A549 treated with Mapracorat at 1 μM for 4 hours (cell line): ENCODE data around the gene PLEKHO2. TPM values are rescaled to one million over a fixed set of nuclear protein-coding genes. Genes with fewer than 3 reads are reported as not detected.

Experiments used
- total RNA-seq: library from RNA; stranded (reverse); fragments of 200-300 nt; extraction: Qiagen RNA extraction; gene quantifications from 5 replicates; pipeline ENCODE4 v1.2.3, GENCODE V29; 2022

PLEKHO2 gene, protein sequence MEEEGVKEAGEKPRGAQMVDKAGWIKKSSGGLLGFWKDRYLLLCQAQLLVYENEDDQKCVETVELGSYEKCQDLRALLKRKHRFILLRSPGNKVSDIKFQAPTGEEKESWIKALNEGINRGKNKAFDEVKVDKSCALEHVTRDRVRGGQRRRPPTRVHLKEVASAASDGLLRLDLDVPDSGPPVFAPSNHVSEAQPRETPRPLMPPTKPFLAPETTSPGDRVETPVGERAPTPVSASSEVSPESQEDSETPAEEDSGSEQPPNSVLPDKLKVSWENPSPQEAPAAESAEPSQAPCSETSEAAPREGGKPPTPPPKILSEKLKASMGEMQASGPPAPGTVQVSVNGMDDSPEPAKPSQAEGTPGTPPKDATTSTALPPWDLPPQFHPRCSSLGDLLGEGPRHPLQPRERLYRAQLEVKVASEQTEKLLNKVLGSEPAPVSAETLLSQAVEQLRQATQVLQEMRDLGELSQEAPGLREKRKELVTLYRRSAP
- total RNA-seq: 5.4 to 6.4 TPM (median 6.0 TPM) in 5 replicates

DNA sequence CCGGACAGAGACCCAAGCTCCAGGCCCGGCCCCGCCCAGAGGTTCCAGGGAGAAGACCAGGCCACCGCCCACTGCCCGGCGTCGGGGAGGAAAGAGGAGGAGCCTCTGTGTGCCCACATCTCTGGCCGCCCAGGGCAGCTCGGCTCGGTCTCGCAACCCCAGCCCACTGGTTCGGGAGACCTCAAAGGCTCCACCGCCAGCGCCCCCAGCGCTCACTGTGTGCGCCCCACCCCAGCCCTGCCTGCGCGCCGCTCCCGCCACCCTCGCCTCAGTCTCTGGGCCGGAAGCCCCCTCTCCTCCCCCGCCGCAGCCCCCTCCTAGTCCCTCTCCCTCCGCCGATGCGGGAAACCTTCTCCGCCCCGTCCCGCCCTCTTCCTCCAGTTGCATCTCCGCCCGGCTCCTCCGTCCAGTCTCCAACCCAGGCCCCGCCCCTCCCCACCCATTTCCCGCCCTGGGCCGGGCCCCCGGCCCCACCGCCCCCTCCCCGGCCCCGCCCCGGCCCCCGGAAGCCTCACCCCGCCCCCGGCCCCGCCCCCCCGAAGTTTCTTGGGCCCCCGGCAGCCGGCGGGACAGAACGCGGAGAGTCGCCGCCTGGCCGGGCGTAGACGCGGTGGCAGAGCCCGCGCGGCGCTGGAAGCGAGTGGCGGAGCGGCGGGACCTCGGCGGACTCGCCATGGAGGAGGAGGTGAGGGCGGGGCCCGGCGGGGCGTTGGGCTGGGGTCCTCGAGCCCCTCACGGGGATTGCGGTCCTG, at the start of gene PLEKHO2:
Gene PLEKHO2 (plus strand): TSS at position 572 of the 752 bp plus-strand sequence. CDS start 102 bp downstream, at position 674.

DNA sequence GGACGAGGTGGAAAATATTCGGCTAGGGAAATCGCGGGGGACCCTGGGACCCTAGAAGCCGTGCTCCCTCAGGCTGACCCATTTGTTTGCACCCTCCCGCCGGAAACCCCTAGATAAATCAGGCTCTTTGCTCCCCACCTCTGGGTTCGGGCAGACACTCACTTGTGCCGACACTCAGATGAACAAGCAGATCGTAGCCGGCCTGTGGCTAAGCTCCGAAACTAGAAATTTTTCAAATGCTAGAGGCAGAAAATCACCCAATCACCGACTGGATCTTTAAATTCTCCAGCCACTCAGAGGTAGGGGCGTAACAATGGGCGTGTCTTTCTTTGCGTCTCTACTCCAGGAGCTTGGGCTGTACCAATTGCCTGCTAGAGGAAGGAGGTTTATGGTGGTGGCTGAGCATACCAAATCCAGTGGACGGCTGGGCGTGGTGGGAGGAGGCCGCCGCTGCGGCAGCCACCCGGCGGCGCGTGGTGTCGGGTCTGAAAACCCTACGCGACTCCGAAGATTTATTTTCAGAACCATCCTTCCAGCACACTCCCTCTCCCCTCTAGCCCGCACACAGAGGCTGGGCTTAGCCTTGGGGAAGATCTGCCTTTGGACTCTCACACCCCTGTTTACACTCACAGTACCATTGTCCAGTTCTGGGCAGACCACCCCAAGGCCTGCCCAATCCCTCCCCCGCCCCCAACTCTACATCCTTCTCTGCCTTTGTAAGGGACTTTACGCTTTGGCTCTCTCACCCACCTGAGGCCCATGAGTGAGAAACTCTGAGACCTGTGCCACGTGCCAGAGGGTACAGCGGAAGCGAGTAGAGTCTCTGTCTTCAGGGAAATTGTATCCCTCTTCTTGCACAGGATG, 16.1 kb upstream of the PLEKHO2 start, which contains the start of gene PIF1:
Gene PIF1 (minus strand): TSS at position 217 of the 864 bp plus-strand sequence. CDS start 1,312 bp downstream, outside the sequence.

DNA sequence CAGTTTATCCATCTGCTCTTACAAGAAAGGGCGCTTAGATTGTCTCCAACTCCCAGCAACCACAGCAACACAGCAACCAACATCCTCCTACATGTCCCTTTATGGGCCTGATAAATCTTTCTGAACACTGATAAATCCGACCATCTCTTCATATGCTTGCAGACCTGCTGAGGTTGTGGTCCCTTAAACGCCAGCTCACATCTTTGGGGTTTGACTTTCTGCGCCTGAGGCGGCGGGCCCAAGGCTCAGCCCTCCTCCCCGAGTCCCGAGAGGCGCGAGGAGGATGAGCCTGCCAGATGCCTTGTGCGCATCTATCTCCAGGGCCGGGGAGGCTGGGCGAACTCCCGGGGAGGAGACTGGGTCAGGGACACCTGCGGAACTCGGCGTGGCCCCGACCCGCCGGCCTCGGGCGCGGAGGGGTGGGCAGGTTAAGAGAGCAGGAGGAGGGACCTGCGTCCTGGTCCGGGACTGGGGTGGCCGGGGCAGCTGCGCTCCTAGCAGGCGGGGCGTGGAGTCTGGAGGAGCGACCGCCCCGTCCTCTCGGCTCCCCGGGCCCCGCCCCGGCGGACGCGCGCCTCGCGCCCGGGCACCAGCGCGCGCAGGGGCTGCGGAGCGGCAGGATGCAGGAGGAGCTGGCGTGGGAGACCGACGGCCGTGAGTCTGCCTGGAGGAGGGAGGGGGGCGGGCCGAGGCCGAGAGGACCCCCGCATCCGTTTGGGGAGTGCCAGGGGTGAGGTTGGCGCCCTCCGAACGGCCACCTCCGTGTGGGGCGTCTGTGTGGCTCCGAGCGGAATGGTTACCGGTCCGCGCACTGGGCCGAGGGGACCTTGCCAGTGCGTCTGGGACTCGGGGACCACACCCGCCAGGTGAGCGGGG, 69.8 kb downstream of the PLEKHO2 start, which contains the start of gene ANKDD1A:
Gene ANKDD1A (plus strand): TSS at position 592 of the 876 bp plus-strand sequence. CDS start 29 bp downstream, at position 621.

Other genes with a start within 250 kb of the PLEKHO2 start
- 6.6 to 9.4 TPM (median 8.3 TPM) in 5 replicates for gene RBPMS2, start 66.3 kb upstream of the PLEKHO2 start, total RNA-seq
- 11.6 to 23.5 TPM (median 16.4 TPM) in 5 replicates for gene PIF1, start 16.3 kb upstream of the PLEKHO2 start, total RNA-seq
- gene ANKDD1A, start 70.0 kb downstream of the PLEKHO2 start, total RNA-seq: 1.7 to 2.8 TPM (median 2.2 TPM) in 5 replicates
- gene SPG21, start 148.0 kb downstream of the PLEKHO2 start, total RNA-seq: 115 to 127 TPM (median 122 TPM) in 5 replicates
- gene MTFMT, start 187.7 kb downstream of the PLEKHO2 start, total RNA-seq: 22.3 to 28.2 TPM (median 26.6 TPM) in 5 replicates
- gene SLC51B, start 203.5 kb downstream of the PLEKHO2 start, total RNA-seq: 14.3 to 20.5 TPM (median 15.7 TPM) in 5 replicates
- 0.10 to 0.16 TPM (median 0.12 TPM) in 5 replicates for gene RASL12, start 226.1 kb downstream of the PLEKHO2 start, total RNA-seq
- gene KBTBD13, start 234.8 kb downstream of the PLEKHO2 start, total RNA-seq: not detected in 5 replicates